GM19438 (cell line): ENCODE data around the gene PBX4.
A peak's percentile ranks its signal among the peaks of the same experiment; 100 is the strongest.
"Not testable (repeated sequence)": the region's sequence is repeated elsewhere in the genome, so short reads cannot be mapped to it uniquely, and the experiment has no call there.

Experiments
- ATAC-seq: cut with Tn5 transposase; IDR thresholded peaks from one replicate; pipeline ENCODE4 v1.9.1; 2021; ENCODE audit warnings: low read depth; ENCODE audit not compliant: unreplicated experiment

The PBX4 gene

GRCh38 chr19:19618219-19619051, at the start of gene PBX4:
TSS of gene PBX4 (minus strand) at chr19:19618687. CDS start at chr19:19618629, 58 bp downstream.
- ATAC-seq: peak; percentile 95

- not testable (repeated sequence) for ATAC-seq
Measured at GRCh38 chr19:19665420-19665948, 47.0 kb upstream of the PBX4 start.

DNA sequence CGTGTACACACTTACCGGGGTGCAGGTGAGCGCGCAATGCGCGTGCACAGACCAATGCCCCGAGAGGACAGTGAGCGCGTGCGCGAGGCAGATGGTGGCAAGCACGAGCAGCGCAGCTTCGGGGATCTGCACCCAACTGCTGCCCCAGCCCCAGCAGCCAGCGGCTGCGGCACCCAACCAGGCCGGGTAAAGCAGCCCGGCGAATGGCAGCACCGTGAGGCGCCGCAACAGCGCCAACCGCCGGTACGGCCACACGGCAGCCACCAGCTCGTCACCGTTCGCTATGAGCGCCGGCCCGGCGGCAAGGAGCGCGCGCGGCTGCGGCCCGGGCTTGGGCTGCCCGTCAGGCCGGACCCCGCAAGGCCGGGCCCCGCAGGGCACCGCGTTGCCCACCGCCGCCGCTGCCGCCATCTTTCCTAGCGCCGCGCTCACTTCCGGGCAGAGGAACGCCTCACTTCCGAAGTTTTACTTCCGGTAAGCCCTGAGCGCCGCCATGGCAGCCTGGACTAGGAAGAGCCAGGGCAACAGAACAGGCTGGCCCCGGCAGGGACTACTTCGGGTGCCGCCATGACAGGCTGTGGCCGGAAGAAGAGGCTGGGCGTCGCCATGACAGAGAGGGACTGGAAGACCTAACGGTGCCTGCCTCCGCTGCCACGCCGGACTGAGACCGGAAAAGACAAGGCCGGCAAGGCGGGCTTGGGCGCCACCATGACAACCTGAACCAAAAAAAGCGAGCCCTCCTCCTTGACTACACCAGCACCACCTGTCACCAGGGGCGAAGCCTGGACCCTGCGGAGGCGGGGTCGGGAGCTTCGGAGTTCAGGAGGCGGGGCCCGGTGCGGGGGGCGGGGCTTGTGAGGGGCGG, 45.0 kb upstream of the PBX4 start, which contains the start of gene ATP13A1:
Gene ATP13A1, minus strand, starts transcription at position 421 of the 865 bp plus-strand sequence. Its CDS starts 10 bp downstream, at position 411.
- peak; percentile 52 for ATAC-seq

DNA sequence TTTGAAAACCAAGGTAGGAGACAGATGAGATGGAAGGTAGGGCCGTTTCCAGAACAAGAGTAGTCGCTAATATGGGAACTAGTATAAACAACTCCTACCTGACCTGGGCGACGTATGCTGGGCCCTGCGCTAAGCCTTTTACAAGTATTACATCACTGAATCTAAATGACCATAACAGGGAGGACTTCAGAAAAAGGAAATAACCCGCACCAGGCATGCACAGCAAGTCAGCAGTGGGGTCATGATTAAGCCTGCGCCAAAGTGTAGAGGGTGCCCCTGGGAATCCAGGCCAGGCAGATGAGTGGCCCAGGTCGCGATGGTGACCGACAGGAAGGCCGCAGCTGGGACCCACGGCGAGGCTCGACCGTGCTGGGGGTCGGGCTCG, 44.4 kb upstream of the PBX4 start:
- no peak for ATAC-seq

DNA sequence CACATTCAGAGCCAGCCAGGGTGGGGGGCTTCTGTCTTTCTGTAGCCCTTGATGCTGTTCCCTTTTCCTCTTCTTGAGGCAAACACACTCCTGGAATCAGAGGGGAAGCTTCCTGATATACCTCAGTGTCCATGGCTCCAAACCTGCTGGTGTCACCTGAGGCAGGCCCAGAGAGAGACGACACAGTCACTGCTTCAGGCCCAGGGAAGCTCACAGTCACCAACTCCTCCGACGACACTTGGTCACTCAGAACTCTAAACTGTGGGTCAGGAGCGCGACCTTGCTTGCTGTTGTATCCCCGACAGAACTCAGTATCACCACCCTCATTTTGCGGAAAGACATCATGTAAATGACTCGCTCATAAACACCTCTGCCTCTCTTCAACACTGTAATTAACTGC, 43.9 kb upstream of the PBX4 start:
- ATAC-seq: no peak

GRCh38 chr19:19661675-19662251, 43.3 kb upstream of the PBX4 start:
- peak; percentile 38 for ATAC-seq

- no peak for ATAC-seq
Measured at GRCh38 chr19:19661141-19661674, 42.7 kb upstream of the PBX4 start.

DNA sequence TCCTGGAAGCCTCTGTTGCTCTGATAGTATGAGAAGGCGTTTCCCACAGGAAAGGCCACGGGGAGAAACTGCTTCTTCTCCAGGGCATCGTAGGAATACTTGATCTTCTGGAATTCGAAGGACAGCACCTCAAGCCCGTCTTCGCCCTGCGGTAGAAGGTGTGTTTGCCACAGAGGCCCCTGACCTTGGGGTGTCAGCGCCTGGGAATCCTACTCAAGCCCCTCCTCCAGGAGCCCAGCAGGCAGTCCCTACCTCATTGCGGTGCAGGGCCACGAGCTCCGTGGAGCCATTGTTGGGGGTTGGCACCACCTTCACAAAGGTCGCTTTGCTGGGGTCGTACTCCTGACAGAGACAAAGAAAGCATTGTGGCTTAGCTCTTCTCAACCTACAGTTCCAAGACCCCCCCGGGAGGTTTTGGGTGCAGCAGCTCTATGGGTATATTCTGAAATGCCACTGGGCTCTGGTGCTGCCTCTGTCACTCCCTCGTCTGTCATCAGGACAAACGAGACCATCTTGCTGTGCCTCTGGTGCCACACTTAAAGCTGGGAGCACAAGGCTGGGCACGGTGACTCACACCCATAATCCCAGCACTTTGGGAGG, 41.3 kb upstream of the PBX4 start:
- no peak for ATAC-seq

DNA sequence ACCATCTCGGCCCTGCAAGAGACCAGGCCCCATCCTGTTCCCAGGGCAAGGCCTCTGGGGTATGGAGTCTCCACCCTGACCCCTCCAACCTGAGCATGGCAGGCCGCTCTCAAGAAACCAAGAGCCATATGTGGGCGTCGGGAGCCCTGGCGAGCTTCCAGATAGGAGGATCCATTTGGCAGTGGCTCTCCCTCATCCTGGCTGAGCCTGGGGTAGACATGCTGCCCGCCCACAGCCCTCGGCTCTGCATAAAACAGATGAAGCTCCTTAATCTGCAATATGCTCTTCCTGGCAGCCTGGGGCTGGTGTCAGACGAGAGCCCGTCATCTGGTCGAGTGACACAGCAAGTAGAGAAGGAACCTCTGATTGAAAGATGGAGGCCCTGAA, 38.9 kb upstream of the PBX4 start:
- no peak for ATAC-seq

DNA sequence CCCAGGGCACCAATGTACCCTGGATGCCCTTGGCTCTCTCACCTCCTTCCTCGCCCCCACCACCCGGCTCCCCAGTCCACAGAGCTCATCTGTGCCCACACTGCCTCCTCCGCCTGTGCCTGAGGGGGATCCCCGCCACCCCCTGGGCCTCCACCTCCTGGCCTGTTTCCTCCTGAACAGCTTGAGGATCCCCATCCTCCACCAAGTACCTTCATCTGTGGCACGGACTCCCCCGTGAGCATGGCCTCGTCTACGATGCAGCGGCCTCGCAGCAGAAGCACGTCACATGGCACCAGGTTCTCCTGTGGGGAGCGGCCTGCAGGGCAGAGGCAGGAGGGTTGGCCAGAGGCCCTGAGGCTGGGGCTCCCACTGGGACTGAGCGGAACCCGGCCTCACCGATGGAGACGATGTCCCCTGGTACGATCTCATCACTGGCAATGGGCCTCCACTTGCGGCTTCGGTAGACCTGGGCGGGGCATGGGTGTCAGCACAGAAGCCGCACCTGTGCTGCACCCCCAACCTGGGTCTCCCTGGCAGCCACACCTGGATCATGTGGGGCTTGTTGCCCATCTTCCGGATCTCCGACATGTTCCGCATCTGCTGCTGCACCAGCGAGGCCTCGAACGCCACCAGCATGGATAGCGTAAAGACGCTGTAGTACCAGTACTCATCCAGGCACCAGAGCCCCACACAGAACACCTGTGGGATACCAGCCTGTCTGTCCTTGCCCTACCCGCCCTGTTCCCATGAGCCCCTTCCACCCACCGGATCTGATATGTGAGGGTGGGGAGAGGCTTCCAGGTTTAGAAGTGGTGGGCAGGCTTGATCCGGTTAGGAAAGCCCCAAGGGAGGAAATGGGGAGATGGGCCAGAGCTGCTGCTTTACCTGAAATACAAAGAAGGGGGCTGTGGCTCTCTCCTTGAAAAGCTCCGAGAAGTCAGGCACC, 38.2 kb upstream of the PBX4 start:
- no peak for ATAC-seq

DNA sequence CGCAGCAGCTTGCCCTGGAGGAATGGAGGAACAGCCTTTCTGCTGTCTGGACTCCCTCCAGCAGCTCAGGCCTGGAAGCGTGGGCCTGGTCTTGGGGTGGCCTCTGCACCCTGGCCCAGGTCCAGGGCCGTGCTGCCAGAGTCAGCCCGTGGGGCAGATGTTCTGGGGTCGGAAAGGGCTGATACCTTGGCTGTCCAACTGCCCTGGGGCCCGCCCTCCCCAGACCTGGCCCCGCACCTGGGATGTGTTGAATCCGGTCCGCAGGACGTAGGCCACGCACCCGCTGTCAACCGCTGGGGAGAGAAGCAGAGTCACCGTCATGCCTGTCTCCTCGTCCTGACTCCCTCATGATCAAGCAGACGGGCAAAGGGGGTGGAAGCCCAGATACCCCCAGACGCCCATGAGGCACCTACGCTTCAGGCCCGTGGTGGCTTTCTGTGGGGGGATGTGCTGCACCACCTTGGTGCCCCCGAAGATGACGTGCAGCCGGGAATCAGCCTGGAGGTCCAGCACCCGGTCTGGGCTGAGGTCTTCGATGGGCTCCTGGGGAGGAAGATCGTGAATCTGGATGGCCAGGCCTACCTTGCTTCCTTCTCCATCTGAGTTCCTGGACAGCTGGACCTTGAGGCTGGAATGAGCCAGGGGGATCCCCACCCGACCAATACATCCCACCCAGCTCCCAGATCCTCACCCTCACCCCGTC, 37.3 kb upstream of the PBX4 start:
- no peak for ATAC-seq

DNA sequence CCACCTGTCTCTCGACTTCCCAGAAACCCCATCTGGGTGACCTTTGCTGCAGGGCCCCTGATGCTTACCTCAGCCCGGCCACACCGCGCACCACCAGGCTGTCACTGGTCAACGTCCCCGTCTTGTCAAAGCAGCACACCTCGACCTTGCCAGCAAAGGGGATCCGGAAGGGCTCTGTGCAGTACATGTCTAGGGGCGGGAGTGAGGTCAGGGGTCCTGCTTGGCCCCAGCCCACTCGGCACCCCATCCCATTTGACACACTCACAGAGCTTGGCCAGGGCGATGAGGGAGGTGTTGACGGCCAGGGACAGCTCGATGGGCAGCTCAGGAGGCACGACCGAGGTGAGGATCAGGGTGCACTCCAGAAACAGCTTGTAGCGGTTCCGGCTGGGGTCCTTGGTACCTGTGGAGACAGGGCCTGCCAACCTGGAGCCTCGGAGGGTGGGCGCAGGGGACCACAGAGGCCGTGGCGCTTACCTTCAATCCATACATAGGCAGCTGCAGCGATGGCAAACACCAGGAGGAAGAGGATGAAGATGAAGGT, 36.6 kb upstream of the PBX4 start:
- no peak for ATAC-seq

DNA sequence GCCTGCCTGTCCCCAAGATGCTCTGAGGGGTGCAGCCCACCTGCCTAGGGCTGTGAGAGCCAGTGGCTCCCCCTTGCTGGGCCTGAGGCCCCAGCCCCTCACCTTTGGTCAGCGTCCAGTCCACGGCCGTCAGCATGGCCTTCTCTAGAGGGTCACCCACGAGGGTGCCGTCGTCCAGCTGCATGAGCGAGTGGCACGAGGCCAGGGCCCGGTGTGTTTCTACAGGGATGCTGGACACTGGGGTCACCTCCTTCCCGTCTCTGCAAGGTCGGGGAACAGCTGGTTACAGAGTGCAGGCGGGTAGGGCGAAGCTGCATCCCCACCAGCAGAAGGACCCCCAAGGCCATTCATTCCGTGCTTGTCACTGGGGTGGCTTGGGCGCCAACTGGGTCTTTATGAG, 36.0 kb upstream of the PBX4 start:
- ATAC-seq: no peak

- no peak for ATAC-seq
Measured at GRCh38 chr19:19653597-19654147, 35.2 kb upstream of the PBX4 start.

DNA sequence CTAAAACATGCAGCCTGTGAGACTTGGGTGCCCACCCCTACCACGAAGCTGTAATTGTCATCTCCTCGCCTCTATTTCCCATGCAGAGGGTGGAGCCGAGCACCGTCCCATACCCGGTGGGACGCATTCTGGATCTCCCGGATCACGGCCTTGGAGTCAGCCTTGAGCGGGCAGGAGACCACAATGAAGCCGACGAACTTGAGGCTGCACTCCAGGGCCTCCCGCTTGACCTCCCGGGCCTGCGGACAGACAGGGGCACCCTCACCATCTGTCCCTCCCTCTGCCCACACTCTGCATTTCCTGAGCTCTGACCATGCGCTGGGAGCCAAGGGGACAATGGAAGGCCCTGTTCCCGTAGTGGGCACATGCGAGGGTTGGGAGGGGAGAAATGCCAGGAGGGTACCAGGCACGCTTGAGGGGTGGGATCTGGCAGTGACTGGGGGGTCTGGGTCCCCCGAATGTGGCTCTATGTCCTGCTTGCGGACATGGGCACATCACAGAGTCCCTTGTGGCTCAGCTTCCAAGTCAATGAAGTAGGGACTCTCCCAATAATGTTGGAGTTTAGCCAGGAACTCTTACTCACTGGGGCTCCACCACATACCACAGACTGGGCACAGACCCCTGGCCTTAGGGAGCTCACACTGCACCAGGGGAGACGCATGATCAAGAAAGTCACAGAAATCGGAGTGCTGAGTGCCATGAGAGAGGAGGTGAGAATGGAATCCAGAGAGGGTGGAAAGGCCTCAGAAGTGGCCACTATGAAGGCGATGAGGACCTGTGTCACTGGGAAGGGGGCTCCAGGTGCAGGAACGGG, 34.2 kb upstream of the PBX4 start:
- ATAC-seq: no peak

DNA sequence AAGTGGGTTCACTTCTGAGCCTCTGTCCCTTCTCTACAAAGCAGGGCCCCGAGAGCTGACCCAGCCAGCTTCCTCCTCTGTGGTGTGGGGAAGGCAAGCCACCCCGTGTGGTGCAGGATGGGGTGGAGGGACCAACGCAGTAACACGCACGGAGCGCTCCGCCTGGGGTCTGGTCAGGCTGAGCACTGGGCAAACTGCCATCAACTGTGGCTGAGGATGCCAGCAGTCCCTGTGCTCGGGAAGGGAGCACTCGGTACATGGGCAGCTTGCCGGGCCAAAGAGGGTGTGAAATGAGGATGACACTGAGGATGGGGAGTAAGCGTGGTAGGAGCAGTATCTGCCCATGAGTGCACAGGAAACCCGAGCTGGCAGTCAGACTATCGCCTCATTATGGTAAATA, 32.6 kb upstream of the PBX4 start:
- no peak for ATAC-seq

- ATAC-seq: no peak
Measured at GRCh38 chr19:19650331-19650730, 31.8 kb upstream of the PBX4 start.
